Measurements from ENCODE around the gene B9D2.
"Not testable (repeated sequence)": the region's sequence is repeated elsewhere in the genome, so short reads cannot be mapped to it uniquely, and the experiment has no call there.

B9D2 gene

DNA sequence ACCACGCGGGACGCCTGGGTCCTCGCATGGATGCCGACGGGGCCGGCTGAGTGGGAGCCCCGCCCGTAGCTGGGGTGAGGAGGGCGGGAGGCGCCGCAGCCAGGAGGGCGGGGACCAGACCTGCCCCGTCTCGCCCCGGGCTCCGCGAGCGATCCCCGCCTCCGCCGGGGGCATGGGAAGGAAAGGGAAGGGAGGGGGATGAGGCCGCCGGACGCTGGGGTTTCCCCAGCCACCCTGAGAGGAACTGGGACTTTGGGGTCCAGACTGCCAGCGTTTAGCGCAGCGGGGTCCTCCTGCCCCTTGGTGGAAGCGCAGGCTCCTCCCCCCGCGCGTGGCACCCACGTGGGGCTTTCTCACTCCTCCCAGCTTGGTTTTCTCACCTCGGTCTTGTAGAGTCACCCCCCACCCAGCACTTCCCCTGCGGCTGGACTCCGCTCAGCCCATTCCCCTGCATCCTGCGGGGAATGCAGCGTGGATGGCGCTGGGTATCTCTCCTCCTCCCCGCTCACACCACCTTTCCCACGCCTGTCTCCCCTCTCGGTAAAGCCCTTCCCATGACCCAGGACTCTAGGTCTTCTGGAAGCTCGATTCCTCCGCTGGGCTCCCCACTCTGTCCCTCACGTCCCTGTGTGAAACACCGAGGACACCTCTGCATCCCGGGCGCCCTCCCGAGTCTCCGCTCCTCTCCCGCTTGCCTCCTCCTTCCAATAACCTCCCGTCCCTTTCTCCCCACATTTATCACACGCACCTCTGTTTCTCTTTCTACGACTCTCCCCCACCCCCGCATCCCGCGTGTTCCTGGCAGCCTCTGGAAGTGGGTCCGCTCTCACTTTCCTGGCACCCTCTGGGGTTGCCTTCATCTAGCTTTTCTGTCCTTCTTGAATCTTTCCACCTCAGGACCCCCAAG lies 12.4 kb downstream of the B9D2 start:
- Histone ChIP-seq H3K4me3 (ENCODE audit: low read length in 2 of 2) (peak overlapping the region; percentile 66 to 80), H3K9ac (ENCODE audit: low read depth in 1 of 2, low read length in 2 of 2) (peak overlapping the region; percentile 67 to 72), H3K4me1 (ENCODE audit: control insufficient read depth in 2 of 2, insufficient read depth in 2 of 2, low read length in 2 of 2) (peaks cover 19 to 20% of the 10 kb centered on the region in 2 donors), H3K36me3 (ENCODE audit: control insufficient read depth in 2 of 2, insufficient read depth in 2 of 2, low read length in 2 of 2) (no peaks in the 10 kb centered on the region), H3K27me3 (ENCODE audit: control insufficient read depth in 2 of 2, insufficient read depth in 2 of 2, low read length in 2 of 2) (peaks cover 0 to 18% of the 10 kb centered on the region in 2 donors), H3K9me3 (ENCODE audit: control insufficient read depth in 2 of 2, low read length in 2 of 2) (no peaks in the 10 kb centered on the region), H3K27ac (ENCODE audit: low read depth in 2 of 2, low read length in 2 of 2) (peak overlapping the region; percentile 30 to 77)

- Histone ChIP-seq H3K4me3 (ENCODE audit: low read length in 2 of 2) (peak overlapping the region; percentile 66 to 80), H3K27me3 (ENCODE audit: control insufficient read depth in 2 of 2, insufficient read depth in 2 of 2, low read length in 2 of 2) (peaks cover 0 to 18% of the 10 kb centered on the region in 2 donors), H3K9ac (ENCODE audit: low read depth in 1 of 2, low read length in 2 of 2) (peak overlapping the region; percentile 43 to 67), H3K4me1 (ENCODE audit: control insufficient read depth in 2 of 2, insufficient read depth in 2 of 2, low read length in 2 of 2) (peaks cover 19 to 20% of the 10 kb centered on the region in 2 donors), H3K9me3 (ENCODE audit: control insufficient read depth in 2 of 2, low read length in 2 of 2) (no peaks in the 10 kb centered on the region), H3K27ac (ENCODE audit: low read depth in 2 of 2, low read length in 2 of 2) (peak overlapping the region; percentile 30 to 77), H3K36me3 (ENCODE audit: control insufficient read depth in 2 of 2, insufficient read depth in 2 of 2, low read length in 2 of 2) (no peaks in the 10 kb centered on the region)
Observed at GRCh38 chr19:41350735-41351338, 13.1 kb downstream of the B9D2 start.

DNA sequence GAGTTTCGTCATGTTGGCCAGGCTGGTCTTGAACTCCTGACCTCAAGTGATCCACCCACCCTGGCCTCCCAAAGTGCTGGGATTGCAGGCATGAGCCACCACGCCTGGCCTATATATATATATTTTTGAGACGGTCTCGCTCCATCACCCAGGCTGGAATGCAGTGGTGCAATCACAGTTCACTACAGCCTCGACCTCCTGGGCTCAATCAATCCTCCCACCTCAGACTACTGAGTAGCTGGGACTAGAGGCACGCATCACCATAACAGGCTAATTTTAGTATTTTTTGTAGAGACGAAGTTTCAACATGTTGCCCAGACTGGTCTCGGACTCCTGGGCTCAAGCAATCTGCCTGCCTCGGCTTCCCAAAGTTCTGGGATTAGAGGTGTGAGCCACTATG lies 17.0 kb downstream of the B9D2 start:
- Histone ChIP-seq H3K4me1 (ENCODE audit: control insufficient read depth in 2 of 2, insufficient read depth in 2 of 2, low read length in 2 of 2) (peaks cover 10 to 12% of the 10 kb centered on the region in 2 donors), H3K27me3 (ENCODE audit: control insufficient read depth in 2 of 2, insufficient read depth in 2 of 2, low read length in 2 of 2) (peaks cover 0 to 10% of the 10 kb centered on the region in 2 donors)
- H3K4me3 ChIP-seq (ENCODE audit: low read length in 2 of 2); H3K36me3 ChIP-seq (ENCODE audit: control insufficient read depth in 2 of 2, insufficient read depth in 2 of 2, low read length in 2 of 2); H3K9ac ChIP-seq (ENCODE audit: low read depth in 1 of 2, low read length in 2 of 2); H3K9me3 ChIP-seq (ENCODE audit: control insufficient read depth in 2 of 2, low read length in 2 of 2); H3K27ac ChIP-seq (ENCODE audit: low read depth in 2 of 2, low read length in 2 of 2): not testable (repeated sequence)

DNA sequence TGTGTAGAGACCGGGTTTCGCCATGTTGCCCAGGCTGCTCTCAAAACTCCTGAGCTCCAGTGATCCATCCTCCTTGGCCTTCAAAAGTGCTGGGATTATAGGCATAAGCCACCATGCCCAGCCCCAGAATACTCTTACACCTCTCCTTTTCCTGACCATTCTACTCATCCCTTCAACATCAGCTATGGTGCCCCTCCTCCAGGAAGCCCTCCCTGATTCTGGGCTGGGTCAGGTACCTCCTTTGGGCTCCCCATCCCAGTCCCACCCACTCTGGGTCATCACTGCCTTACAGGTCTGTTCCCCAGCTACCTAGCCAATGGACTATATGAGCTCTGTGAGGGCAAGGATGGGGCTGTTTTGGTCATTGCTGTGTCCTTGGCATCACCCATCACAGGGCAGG lies 19.8 kb downstream of the B9D2 start:
- H3K9me3 ChIP-seq (ENCODE audit: control insufficient read depth in 2 of 2, low read length in 2 of 2) = no peaks in the 10 kb centered on the region
- no peaks in the 10 kb centered on the region for H3K27me3 ChIP-seq (ENCODE audit: control insufficient read depth in 2 of 2, insufficient read depth in 2 of 2, low read length in 2 of 2)
- H3K4me1 ChIP-seq (ENCODE audit: control insufficient read depth in 2 of 2, insufficient read depth in 2 of 2, low read length in 2 of 2) = no peaks in the 10 kb centered on the region
- H3K4me3 ChIP-seq (ENCODE audit: low read length in 2 of 2) = no peak overlapping the region
- H3K9ac ChIP-seq (ENCODE audit: low read depth in 1 of 2, low read length in 2 of 2) = no peak overlapping the region
- no peak overlapping the region for H3K27ac ChIP-seq (ENCODE audit: low read depth in 2 of 2, low read length in 2 of 2)
- peaks cover 7 to 16% of the 10 kb centered on the region in 2 donors for H3K36me3 ChIP-seq (ENCODE audit: control insufficient read depth in 2 of 2, insufficient read depth in 2 of 2, low read length in 2 of 2)

DNA sequence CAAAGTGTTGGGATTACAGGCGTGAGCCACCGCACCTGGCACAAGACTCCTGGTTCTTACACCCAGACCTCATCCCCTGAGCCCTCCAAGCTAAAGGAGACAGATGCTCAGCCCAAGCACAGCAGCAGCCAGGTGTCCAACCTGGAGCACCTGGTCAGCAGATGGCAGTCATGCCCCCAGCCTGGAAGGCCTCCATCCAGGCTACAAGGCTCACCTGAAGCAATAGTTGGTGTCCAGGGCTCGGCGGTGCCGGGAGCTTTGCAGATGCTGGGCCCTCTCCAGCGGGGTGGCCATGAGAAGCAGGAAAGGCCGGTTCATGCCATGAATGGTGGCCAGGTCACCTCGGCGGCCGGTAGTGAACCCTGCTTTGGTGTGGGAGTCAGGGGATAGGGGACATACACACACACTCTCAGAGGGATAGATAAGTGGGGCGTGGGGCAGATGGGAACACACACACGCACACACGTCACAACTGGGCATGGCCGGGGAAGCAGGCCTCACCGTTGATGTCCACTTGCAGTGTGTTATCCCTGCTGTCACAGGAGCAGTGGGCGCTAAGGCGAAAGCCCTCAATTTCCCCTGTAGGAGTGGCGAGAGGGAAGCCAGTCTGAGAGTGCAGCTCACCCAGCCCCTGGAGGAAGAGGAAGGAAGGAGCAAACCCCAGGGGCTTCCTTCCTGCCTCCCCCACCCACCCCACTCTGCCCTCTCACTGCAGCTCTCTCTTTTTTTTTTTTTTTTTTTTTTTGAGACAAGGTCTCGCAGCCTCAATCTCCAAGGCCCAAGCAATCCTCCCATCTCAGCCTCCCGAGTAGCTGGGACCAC lies 22.1 kb downstream of the B9D2 start:
- no peaks in the 10 kb centered on the region for H3K4me1 ChIP-seq (ENCODE audit: control insufficient read depth in 2 of 2, insufficient read depth in 2 of 2, low read length in 2 of 2)
- H3K9ac ChIP-seq (ENCODE audit: low read depth in 1 of 2, low read length in 2 of 2) = no peak overlapping the region

DNA sequence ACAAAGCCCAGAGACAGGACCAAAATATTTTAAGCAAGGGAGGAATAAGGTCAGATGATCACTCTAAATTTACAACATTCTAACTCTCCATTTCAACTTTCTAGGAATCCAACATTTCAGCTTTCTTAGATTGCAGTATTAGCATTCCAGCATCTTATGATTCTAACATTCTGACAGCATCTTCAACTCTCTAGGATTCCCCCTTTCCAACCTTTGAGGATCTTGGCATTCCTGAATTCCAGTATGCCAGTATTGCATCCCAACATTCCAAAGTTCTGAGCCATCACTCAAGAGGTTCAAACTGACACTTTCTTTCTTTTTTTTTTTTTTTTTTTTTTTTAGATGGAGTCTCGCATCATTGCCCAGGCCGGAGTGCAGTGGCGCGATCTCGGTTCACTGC lies 24.0 kb downstream of the B9D2 start:
- H3K27me3 ChIP-seq (ENCODE audit: control insufficient read depth in 2 of 2, insufficient read depth in 2 of 2, low read length in 2 of 2) = no peaks in the 10 kb centered on the region
- H3K27ac ChIP-seq (ENCODE audit: low read depth in 2 of 2, low read length in 2 of 2) = no peak overlapping the region
- H3K9ac ChIP-seq (ENCODE audit: low read depth in 1 of 2, low read length in 2 of 2) = no peak overlapping the region
- H3K9me3 ChIP-seq (ENCODE audit: control insufficient read depth in 2 of 2, low read length in 2 of 2) = no peaks in the 10 kb centered on the region
- no peak overlapping the region for H3K4me3 ChIP-seq (ENCODE audit: low read length in 2 of 2)
- peaks cover 0 to 2% of the 10 kb centered on the region in 2 donors for H3K4me1 ChIP-seq (ENCODE audit: control insufficient read depth in 2 of 2, insufficient read depth in 2 of 2, low read length in 2 of 2)
- H3K36me3 ChIP-seq (ENCODE audit: control insufficient read depth in 2 of 2, insufficient read depth in 2 of 2, low read length in 2 of 2) = peaks cover 7 to 16% of the 10 kb centered on the region in 2 donors

More for the DNA sequence above, 22.1 kb downstream of the B9D2 start:
- Histone ChIP-seq H3K36me3 (ENCODE audit: control insufficient read depth in 2 of 2, insufficient read depth in 2 of 2, low read length in 2 of 2) (peaks cover 7 to 16% of the 10 kb centered on the region in 2 donors), H3K9me3 (ENCODE audit: control insufficient read depth in 2 of 2, low read length in 2 of 2) (no peaks in the 10 kb centered on the region), H3K27me3 (ENCODE audit: control insufficient read depth in 2 of 2, insufficient read depth in 2 of 2, low read length in 2 of 2) (no peaks in the 10 kb centered on the region), H3K4me3 (ENCODE audit: low read length in 2 of 2) (no peak overlapping the region), H3K27ac (ENCODE audit: low read depth in 2 of 2, low read length in 2 of 2) (no peak overlapping the region)

- H3K9me3 ChIP-seq (ENCODE audit: control insufficient read depth in 2 of 2, low read length in 2 of 2) = no peaks in the 10 kb centered on the region
- no peak overlapping the region for H3K27ac ChIP-seq (ENCODE audit: low read depth in 2 of 2, low read length in 2 of 2)
- H3K4me3 ChIP-seq (ENCODE audit: low read length in 2 of 2) = no peak overlapping the region
- no peaks in the 10 kb centered on the region for H3K27me3 ChIP-seq (ENCODE audit: control insufficient read depth in 2 of 2, insufficient read depth in 2 of 2, low read length in 2 of 2)
- peaks cover 7 to 8% of the 10 kb centered on the region in 2 donors for H3K36me3 ChIP-seq (ENCODE audit: control insufficient read depth in 2 of 2, insufficient read depth in 2 of 2, low read length in 2 of 2)
- peaks cover 0 to 5% of the 10 kb centered on the region in 2 donors for H3K4me1 ChIP-seq (ENCODE audit: control insufficient read depth in 2 of 2, insufficient read depth in 2 of 2, low read length in 2 of 2)
- no peak overlapping the region for H3K9ac ChIP-seq (ENCODE audit: low read depth in 1 of 2, low read length in 2 of 2)
Observed at GRCh38 chr19:41335467-41335866, 28.5 kb downstream of the B9D2 start.

- peaks cover 5 to 8% of the 10 kb centered on the region in 2 donors for H3K36me3 ChIP-seq (ENCODE audit: control insufficient read depth in 2 of 2, insufficient read depth in 2 of 2, low read length in 2 of 2)
- H3K9me3 ChIP-seq (ENCODE audit: control insufficient read depth in 2 of 2, low read length in 2 of 2) = no peaks in the 10 kb centered on the region
- peaks cover 0 to 5% of the 10 kb centered on the region in 2 donors for H3K4me1 ChIP-seq (ENCODE audit: control insufficient read depth in 2 of 2, insufficient read depth in 2 of 2, low read length in 2 of 2)
- no peaks in the 10 kb centered on the region for H3K27me3 ChIP-seq (ENCODE audit: control insufficient read depth in 2 of 2, insufficient read depth in 2 of 2, low read length in 2 of 2)
- no peak overlapping the region for H3K9ac ChIP-seq (ENCODE audit: low read depth in 1 of 2, low read length in 2 of 2)
- H3K27ac ChIP-seq (ENCODE audit: low read depth in 2 of 2, low read length in 2 of 2) = no peak overlapping the region
- no peak overlapping the region for H3K4me3 ChIP-seq (ENCODE audit: low read length in 2 of 2)
Observed at GRCh38 chr19:41334793-41335192, 29.2 kb downstream of the B9D2 start.

DNA sequence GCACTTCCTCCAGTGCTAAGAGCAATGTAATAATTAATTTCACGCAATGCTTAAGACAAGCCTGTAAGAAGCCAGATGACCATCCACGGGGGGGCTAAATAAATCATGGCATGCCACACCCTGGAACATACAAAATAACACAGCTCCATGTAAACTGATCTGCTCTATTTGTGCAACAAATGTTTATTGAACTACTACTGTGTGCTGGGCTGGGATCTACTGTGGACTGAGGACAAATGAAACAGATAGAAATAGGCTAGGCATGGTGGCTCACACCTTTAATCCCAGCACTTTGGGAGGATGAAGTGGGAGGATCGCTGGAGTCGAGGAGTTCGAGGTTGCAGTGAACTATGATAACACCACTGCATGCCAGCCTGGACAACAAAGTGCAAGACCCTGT lies 31.5 kb downstream of the B9D2 start:
- H3K4me1 ChIP-seq (ENCODE audit: control insufficient read depth in 2 of 2, insufficient read depth in 2 of 2, low read length in 2 of 2) = peaks cover 17 to 22% of the 10 kb centered on the region in 2 donors
- no peak overlapping the region for H3K27ac ChIP-seq (ENCODE audit: low read depth in 2 of 2, low read length in 2 of 2)
- H3K36me3 ChIP-seq (ENCODE audit: control insufficient read depth in 2 of 2, insufficient read depth in 2 of 2, low read length in 2 of 2) = peaks cover 5 to 8% of the 10 kb centered on the region in 2 donors
- no peak overlapping the region for H3K9ac ChIP-seq (ENCODE audit: low read depth in 1 of 2, low read length in 2 of 2)
- peaks cover 0 to 3% of the 10 kb centered on the region in 2 donors for H3K27me3 ChIP-seq (ENCODE audit: control insufficient read depth in 2 of 2, insufficient read depth in 2 of 2, low read length in 2 of 2)
- H3K4me3 ChIP-seq (ENCODE audit: low read length in 2 of 2) = no peak overlapping the region
- H3K9me3 ChIP-seq (ENCODE audit: control insufficient read depth in 2 of 2, low read length in 2 of 2) = no peaks in the 10 kb centered on the region
